SK-N-DZ (cell line): ENCODE measurements around the gene LMCD1.
A peak's percentile ranks its signal among the peaks of the same experiment; 100 is the strongest.

Source experiments
- DNase-seq: peaks from one replicate; pipeline ENCODE4 v3.0.0-alpha.2; 2015; ENCODE audit warnings: low spot score

LMCD1 gene

DNA sequence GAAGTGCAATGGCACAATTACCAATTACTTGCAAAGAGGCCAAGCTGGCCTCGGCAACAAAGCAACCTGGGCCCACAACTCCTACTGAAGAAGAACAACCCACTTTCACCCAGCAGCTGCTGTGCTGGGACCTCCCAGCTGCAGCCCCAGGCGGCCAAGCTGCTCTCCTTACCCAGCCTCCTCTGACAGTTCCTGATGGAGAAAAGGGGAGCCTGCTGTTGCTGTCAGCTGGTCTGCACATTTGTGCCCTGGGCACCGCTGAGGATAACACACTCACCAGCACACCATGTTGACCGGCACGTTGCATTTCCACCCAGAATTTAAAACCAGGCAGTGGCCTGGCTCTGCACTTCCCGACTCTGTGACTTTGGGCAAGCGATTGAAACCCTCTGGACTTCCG lies 109.3 kb downstream of the LMCD1 start:
- no peak for DNase-seq

DNA sequence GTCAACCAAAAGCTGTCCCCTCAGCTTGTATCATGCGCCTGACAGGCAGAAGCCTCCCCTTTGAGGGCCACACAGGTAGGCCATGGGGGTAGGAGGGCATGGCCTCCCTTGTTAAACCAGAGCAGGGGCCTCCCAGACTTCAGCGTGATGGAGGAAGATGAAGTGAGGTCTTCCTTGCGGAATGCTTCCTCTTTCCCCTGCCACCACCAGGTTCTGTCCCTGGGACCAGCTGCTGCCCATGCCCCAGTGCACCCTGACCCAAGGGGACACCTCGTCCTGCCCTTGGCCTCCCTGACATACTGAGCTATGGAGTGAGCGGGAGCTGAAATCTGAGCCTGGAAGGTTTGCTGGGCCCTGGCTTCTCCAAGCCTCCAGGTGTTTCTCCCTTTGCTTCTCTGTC lies 116.3 kb downstream of the LMCD1 start:
- DNase-seq: no peak

DNA sequence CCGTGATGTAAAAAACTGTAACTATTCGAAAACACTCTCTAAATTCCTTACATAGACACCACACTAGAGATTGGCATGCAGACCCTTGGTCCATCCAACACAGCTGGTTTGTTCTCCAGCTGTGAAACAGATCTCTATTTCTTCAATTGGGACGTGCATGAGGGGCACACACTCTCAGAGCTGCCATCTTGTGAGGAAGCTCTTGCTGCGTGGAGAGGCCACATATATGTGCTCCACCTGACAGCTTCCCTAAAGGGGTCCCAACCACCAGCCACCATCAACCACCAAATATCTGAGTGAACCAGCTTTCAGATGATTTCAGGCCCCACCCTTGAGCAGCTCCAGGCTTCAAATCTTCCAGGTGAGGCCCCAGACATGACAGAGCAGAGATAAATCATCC lies 117.3 kb downstream of the LMCD1 start:
- no peak for DNase-seq

DNA sequence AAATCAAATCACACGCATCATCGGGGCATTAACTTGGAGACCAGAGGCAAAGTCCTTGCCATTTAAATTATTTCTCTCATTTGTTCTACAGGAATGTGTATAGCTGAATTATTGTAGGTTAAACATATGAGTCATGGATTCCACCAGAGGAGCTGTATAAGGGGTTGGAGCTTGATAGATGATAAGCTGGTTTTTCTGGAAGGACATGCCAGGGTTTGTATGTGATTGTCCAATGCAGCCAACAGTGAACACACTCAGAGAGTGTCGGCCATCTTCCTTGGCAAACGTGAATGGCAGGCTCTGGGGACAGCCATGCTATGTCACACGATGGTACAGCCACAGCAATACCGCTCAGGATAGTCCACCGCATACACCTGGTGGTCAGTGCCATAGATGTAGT lies 117.9 kb downstream of the LMCD1 start:
- DNase-seq: no peak

DNA sequence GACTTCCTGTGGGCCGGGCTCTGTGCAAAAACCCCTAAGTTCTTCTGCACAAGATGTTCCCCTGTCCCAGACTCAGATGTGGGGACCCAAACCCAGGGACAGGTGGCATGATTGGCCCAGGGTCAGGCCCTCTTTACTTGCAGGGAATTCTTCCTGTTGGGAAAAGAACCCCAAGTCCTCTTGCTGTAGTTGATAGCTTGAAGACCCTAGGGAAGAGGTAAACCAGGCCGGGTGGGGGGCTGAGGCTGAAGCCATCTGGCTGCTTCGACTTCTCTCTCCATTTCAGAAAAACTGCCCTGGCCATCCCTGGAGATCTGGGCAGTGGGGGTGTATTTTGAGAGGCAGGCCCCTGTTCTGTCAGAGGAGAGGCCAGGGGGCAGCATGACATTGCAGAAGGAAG lies 119.5 kb downstream of the LMCD1 start:
- DNase-seq: no peak

DNA sequence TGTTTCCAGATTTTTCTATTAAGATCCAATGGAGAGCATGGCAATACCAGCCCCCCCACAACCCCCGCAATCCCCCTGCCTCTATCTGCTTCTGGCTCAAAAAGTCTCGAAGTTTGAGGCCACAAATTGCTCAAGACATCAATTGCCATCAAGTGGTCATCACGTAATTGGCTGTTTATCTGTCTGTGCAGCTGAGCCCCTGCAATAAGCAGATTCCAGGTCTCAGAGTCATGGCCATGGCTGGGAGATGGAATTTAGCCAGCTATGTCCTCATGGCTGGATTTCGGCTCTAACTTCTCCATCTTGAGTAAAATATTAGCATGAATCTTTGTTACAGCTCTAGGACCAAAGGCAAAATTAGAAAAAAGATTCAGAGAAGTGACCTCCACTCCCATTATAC lies 120.2 kb downstream of the LMCD1 start:
- no peak for DNase-seq

DNA sequence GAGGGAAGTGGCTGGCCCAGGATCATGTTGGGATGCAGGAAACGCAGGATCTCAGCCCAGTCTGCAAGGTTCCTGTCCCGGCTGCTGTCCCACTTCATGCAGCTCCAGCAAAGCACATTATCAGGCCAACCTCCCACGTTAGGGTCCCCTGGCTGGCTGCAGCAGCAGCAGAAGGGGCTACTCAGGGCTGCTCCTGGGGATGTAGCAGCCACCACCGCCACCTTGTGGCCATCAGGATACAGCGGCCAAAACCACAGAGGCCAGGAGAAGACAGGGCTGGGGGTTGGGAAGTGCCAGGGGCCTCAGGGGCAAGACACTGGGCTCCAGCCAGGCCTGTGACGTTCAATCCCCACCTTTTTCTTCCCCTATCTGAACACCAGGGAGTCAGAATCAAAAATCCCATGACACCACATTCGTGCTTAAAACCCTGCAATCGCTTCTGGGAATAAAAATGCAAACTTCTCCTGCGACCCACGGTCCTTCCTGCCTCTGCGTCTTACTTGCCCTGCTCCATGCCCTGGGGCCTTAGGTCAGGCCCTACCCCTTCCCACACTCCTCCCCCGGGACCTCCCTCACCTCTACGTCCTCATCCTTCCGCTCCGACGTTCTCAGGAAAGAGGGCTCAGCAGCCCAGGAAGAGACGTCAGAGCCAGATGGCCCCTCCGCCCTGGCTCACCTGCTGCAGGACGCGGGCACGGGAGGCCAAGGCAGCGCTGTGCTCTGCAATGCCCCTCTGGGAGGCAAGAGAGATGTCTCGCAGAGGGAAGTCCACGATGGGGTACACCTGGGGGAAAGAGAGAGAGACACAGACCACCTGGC lies 121.5 kb downstream of the LMCD1 start:
- DNase-seq: peak; percentile 92

DNA sequence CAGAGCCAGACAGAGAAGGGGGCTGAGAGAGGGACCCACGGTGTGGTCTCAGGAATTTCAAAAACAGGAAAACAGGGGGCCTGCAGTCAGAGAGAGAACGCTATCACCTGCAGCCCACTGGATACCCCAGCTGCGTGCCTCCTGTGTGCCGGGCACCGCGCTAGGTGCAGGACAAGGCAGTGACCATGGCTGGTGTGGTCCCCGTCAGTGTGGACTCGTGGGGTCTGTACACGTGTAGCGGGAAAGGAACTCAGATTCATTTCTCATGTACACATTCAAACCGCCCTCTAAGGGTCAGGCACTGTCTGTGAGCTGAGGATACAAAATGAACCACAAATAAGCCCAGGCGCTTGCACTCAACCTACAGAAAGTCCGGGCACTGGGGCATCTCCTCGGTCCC lies 122.1 kb downstream of the LMCD1 start:
- no peak for DNase-seq
